BJ (cell line): Measurements from ENCODE around the gene OBSCN. TPM values are rescaled to one million over a fixed set of nuclear protein-coding genes. Genes with fewer than 3 reads are reported as not detected.
A peak's percentile ranks its signal among the peaks of the same experiment; 100 is the strongest.

Source experiments
- CTCF ChIA-PET: fragments of 350-600 bp; formaldehyde crosslinking; extraction: SDS; loops from one replicate; lab custom pipeline; 2021; ENCODE audit warnings: antibody characterized with exemption, inconsistent platforms; lab: Yijun Ruan, JAX
- POLR2A ChIA-PET: fragments of 300-600 bp; sonication (Branson Sonifier 250); formaldehyde crosslinking; extraction: SDS; loops from one replicate; lab custom pipeline; 2021; ENCODE audit warnings: antibody characterized with exemption; lab: Charles Lee
- DNase-seq: peaks from one replicate; pipeline ENCODE4 v3.0.0-alpha.2; 2011; ENCODE audit warnings: low read depth
- H3K27me3 ChIP-seq: 2 replicates; pipeline ENCODE4 v1.6.0; 2011; ENCODE audit warnings: low read length; ENCODE audit not compliant: control insufficient read depth, insufficient read depth
- H3K36me3 ChIP-seq: 2 replicates; pipeline ENCODE4 v1.5.1; 2011; ENCODE audit warnings: low read length; ENCODE audit not compliant: control insufficient read depth, insufficient read depth
- H3K4me3 ChIP-seq: 2 replicates; pipeline ENCODE4 v1.5.1; 2011; ENCODE audit warnings: low read depth, mild to moderate bottlenecking, control low read depth, low read length
- CTCF ChIP-seq: IDR thresholded peaks from 2 replicates; pipeline ENCODE4 v1.5.1; 2011; ENCODE audit warnings: low read depth, mild to moderate bottlenecking, control low read depth, inconsistent platforms, low read length, moderate library complexity; ENCODE audit not compliant: insufficient read depth
- polyA plus RNA-seq: library from polyadenylated mRNA; depleted of rRNA; stranded (reverse); fragments of >200 nt; gene quantifications from 2 replicates; pipeline ENCODE4 v1.2.3, GENCODE V29; 2011

The OBSCN gene
- polyA plus RNA-seq, 1 experiment: 2.9 TPM

GRCh38 chr1:228214921-228215662 lies 7.2 kb downstream of the OBSCN start:
- no peak for DNase-seq
- no peak overlapping the region for H3K4me3 ChIP-seq
- no peak for TF ChIP-seq CTCF
- H3K27me3 ChIP-seq: no peaks in the 10 kb centered on the region
- H3K36me3 ChIP-seq: peaks cover 6% of the 10 kb centered on the region
- ChIA-PET CTCF (interaction anchor here (1.4 to 2.4 kb wide), 3 partner anchors 9 to 178 kb away, joined by 4 to 10 read pairs (median 4); no protein-coding TSS in a partner anchor), POLR2A (no interaction called here)

GRCh38 chr1:228215663-228216116 lies 7.8 kb downstream of the OBSCN start:
- ChIA-PET CTCF (interaction anchor here (1.4 to 2.4 kb wide), 2 partner anchors 13 to 178 kb away, joined by 4 to 10 read pairs; no protein-coding TSS in a partner anchor), POLR2A (no interaction called here)
- TF ChIP-seq CTCF: no peak
- Histone ChIP-seq H3K36me3 (peaks cover 9% of the 10 kb centered on the region), H3K27me3 (no peaks in the 10 kb centered on the region), H3K4me3 (no peak overlapping the region)
- no peak for DNase-seq

GRCh38 chr1:228216371-228217320 lies 8.8 kb downstream of the OBSCN start:
- POLR2A ChIA-PET: no interaction called here
- Histone ChIP-seq H3K27me3 (no peaks in the 10 kb centered on the region), H3K36me3 (peaks cover 9% of the 10 kb centered on the region), H3K4me3 (no peak overlapping the region)
- no peak for TF ChIP-seq CTCF
- CTCF ChIA-PET: interaction anchor here (0.6 to 3.0 kb wide), 7 partner anchors 9 to 243 kb away, joined by 3 to 30 read pairs (median 3); no protein-coding TSS in a partner anchor
- DNase-seq: no peak

GRCh38 chr1:228217551-228218344 lies 9.9 kb downstream of the OBSCN start:
- CTCF ChIA-PET: interaction anchor here (0.6 to 3.0 kb wide), 9 partner anchors 8 to 242 kb away, joined by 3 to 30 read pairs (median 3); no protein-coding TSS in a partner anchor
- Histone ChIP-seq H3K27me3 (no peaks in the 10 kb centered on the region), H3K36me3 (peaks cover 10% of the 10 kb centered on the region), H3K4me3 (no peak overlapping the region)
- POLR2A ChIA-PET: no interaction called here
- DNase-seq: no peak
- peak; percentile 55 for TF ChIP-seq CTCF
